HG03060 (cell line): ENCODE results near the gene MFN1.

Experiments
- ATAC-seq: cut with Tn5 transposase; IDR thresholded peaks from one replicate; pipeline ENCODE4 v1.9.1; 2021; ENCODE audit warnings: low read depth, moderate number of reproducible peaks; ENCODE audit not compliant: unreplicated experiment

Gene MFN1

DNA sequence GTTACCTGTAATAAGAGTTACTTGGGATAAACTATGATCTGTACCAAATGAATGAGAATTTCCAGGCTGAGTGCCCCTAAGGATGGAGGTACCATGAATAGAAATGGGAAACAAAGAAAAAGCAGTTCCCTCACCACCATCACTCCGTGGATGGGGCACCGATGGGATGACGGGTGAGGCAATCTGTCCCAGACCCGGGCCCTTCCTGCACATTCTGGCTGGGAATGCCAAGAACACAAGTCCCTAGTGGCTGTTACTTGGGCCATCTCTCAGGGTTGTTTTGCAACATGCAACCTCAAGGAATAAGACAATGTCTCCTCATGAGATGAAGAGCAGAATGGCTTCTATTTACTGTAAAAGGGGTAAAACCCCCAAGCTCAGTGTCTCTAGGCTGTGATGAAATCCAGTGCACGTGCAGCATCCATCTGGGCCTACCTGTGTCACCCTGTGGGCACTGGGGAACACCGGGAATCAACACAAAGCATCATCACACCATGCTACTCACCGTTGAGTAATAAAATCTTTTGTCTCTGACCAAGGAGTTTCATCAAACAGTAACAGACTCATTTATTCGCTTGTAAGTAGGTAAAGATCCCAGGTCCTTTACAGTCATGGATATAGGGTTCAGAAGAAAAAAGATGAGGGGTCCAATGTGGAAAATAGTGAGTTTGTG lies 81.5 kb downstream of the MFN1 start:
- no peak for ATAC-seq

DNA sequence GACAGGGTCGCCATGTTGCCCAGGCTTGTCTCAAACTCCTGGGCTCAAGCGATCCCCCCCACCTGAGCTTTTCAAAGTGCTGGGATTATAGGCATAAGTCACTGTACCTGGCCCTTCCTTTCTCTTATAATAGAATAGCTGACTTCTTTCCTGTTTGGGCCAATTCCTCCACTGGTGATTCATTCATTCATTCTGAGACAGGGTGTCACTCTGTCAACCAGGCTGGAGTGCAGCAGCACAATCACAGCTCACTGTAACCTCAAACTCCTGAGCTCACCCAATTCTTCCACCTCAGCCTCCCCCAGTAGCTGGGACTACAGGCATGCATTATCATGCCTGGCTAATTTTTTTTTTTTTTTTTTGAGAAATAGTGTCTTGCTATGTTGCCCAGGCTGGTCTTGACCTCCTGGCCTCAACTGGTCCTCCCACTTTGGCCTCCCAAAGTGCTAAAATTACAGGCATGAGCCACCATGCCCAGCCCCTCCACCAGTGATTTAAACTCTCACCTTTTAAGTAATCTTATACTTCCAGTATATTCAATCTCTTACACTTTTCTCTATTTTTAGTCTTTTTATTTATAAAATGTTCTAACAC lies 82.9 kb downstream of the MFN1 start:
- ATAC-seq: no peak

DNA sequence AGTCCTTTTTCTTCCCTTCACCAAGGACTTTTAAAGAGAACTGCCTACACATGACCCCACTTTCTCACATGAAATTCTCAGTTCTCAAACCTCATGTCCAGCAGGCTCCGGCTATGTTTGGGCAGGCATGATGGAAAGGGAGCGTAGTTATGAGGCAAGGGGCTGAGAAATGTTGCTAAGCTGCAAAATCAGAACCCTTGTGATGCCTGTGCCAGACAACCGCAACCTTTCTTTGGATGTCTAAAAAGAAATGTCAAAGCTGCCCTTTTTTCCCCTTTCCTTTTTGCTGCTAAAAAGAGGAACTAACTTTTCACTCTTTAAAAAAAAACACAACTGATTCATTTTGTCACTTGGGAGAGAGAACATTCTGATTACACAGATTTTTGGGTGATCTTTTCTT lies 84.5 kb downstream of the MFN1 start:
- ATAC-seq: peak; percentile 45

DNA sequence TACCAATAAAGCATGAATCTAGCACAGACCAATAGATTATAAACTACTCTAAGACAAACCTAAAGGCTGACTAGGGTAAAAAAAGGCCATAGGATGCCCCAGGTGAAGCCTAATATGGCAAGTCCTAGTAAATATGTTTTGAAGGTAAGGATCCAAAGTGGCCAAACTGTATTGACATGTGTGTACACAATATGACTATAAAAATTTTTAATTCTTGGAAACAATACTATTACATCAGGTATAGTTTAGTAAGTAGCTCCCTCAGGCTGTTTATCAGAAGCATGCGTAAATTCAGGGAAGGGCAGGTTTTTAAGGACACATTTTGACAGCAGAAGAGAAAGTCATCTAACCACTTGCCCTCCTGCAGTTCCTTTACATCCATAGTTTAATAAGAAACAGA lies 84.9 kb downstream of the MFN1 start:
- ATAC-seq: no peak

DNA sequence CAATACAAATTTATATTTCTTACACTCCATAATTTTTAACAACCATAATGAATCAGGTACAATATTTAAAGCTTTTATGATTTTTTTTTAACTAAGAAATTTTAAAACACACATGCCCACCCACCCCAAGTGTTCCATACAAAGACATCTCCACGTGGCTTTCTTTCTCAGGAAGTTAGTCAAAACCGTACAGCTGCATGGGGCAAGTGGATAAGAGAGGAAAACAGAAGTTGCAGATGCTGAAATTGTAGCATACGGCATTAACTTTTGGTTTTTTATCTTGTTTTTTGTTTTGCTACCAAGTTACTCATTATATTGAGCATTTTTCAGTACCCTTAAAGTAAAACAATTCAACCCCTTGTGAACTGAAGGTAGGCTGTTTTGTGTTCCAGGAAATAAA lies 89.0 kb downstream of the MFN1 start:
- ATAC-seq: no peak

DNA sequence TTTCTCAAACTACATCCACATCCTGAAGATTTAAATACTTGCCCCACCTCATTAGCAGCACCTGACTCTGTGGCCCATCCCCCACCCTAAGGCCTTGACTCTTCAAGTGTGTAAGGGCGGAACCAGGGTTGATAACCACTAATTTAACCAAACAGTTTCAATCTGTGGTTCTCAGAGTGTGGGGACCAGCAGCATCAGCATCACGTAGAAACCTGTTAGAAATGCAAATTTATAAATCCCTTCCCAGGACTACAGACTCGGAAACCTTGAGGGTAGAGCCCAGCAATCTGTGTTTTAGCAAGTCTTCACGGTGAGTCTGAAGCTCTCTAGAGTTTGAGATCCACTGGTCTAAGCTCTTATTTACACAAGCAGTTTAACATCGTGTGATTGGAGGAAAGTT lies 91.3 kb downstream of the MFN1 start:
- peak; percentile 74 for ATAC-seq
